GM23248 (cell line): ENCODE data around the gene IQSEC3.

ENCODE experiments used
- EZH2 ChIP-seq: fragments of 200-600 bp; sonication (generic); IDR thresholded peaks from 2 replicates; pipeline ENCODE4 v1.6.1; 2018; ENCODE audit warnings: antibody characterized with exemption, mild to moderate bottlenecking; ENCODE audit not compliant: insufficient read depth, poor library complexity, severe bottlenecking
- EZH2phosphoT487 ChIP-seq: fragments of 200-600 bp; sonication (generic); IDR thresholded peaks from 2 replicates; pipeline ENCODE4 v1.6.1; 2018; ENCODE audit warnings: antibody characterized with exemption, moderate library complexity, mild to moderate bottlenecking, low read depth; ENCODE audit not compliant: insufficient read depth

DNA sequence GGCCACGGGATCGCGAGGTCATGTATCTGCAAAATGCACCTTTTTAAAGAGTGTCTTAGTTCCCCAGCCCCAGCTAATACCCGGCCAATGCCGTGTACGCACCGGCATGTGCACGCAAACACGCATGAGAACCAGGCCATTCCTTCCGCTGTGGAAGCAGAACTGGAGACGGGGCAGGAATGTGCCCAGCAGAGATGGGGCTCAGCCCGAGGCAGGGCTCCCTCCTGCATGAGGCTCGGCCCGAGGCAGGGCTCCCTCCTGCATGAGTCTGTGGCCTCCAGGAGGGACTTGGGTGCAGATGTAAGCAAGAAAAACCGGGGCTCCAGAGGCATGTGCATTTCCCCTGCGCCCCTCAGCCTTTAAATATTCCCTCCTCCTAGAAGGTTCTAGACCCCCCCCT lies 109.2 kb downstream of the IQSEC3 start:
- TF ChIP-seq EZH2 (no peak), EZH2phosphoT487 (no peak)
